ENCODE data around the gene MOK.

Gene MOK

GRCh38 chr14:102213984-102214658 is 90.8 kb downstream of the MOK start:
- Histone ChIP-seq H3K27ac (no peak overlapping the region), H3K36me3 (peaks cover 39% of the 10 kb centered on the region), H3K4me3 (ENCODE audit: low read depth in 1 of 2, low read length in 1 of 2) (no peak overlapping the region), H3K4me1 (ENCODE audit: control insufficient read depth in 1 of 2, insufficient read depth in 1 of 2, low read depth in 1 of 2, low read length in 1 of 2) (peaks cover 20 to 23% of the 10 kb centered on the region in 2 experiments), H3K9me3 (no peaks in the 10 kb centered on the region), H3K27me3 (no peaks in the 10 kb centered on the region)
- TF ChIP-seq CTCF (IDR thresholded peaks at IDR 0.05), result no peak

GRCh38 chr14:102213470-102213869 is 91.5 kb downstream of the MOK start:
- Histone ChIP-seq H3K4me1 (ENCODE audit: control insufficient read depth in 1 of 2, insufficient read depth in 1 of 2, low read depth in 1 of 2, low read length in 1 of 2) (peaks cover 20 to 23% of the 10 kb centered on the region in 2 experiments), H3K36me3 (peaks cover 40% of the 10 kb centered on the region), H3K27ac (no peak overlapping the region), H3K9me3 (no peaks in the 10 kb centered on the region), H3K4me3 (ENCODE audit: low read depth in 1 of 2, low read length in 1 of 2) (no peak overlapping the region), H3K27me3 (no peaks in the 10 kb centered on the region)
- no peak for TF ChIP-seq CTCF (IDR thresholded peaks at IDR 0.05)

DNA sequence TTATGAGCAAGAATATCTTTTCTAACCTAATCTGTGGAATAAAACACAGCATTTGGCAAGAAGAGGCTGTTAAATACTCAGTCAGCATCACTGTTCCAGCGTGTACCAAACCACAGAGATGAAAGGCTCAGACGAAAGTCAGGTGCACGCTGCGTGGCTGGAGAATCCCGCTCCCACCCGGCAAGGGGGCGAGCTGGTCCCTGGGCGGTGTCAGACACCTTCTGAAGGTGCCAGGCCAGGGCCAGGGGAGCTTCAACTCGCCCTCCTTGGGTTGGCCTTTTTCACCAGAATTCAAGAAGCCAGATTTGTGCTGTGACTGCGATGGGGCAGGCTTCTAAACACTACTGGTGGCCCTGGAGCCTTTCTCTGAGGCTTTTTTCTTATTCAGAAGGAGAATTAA is 92.1 kb downstream of the MOK start:
- no peak overlapping the region for H3K4me3 ChIP-seq (ENCODE audit: low read depth in 1 of 2, low read length in 1 of 2)
- TF ChIP-seq CTCF (IDR thresholded peaks at IDR 0.05), result no peak
- no peaks in the 10 kb centered on the region for H3K27me3 ChIP-seq
- no peaks in the 10 kb centered on the region for H3K9me3 ChIP-seq
- no peak overlapping the region for H3K27ac ChIP-seq
- peaks cover 42% of the 10 kb centered on the region for H3K36me3 ChIP-seq
- H3K4me1 ChIP-seq (ENCODE audit: control insufficient read depth in 1 of 2, insufficient read depth in 1 of 2, low read depth in 1 of 2, low read length in 1 of 2), result peaks cover 20 to 23% of the 10 kb centered on the region in 2 experiments

DNA sequence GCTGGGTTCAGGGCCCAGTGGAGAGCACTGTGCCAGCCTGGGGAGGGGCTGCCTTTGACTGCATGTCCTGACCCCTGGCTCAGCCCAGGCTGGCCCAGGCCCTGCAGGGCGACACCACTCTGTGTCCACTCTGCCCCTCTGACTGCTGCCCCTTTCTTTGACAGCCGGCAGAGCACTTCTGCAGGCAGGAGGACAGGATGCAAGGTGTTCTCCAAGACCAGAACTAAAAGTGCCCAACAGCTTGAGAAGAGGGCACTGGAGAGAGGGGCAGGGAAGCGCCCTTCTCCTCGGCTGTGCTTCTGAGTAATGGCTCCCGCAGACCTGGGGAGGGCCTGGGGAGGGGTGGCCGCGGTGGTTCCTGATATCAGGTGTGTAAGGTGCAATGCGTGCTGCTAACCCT is 92.6 kb downstream of the MOK start:
- H3K27me3 ChIP-seq, result no peaks in the 10 kb centered on the region
- peaks cover 40% of the 10 kb centered on the region for H3K36me3 ChIP-seq
- no peak overlapping the region for H3K27ac ChIP-seq
- H3K4me1 ChIP-seq (ENCODE audit: control insufficient read depth in 1 of 2, insufficient read depth in 1 of 2, low read depth in 1 of 2, low read length in 1 of 2), result peaks cover 20 to 23% of the 10 kb centered on the region in 2 experiments
- H3K9me3 ChIP-seq, result no peaks in the 10 kb centered on the region
- no peak for TF ChIP-seq CTCF (IDR thresholded peaks at IDR 0.05)
- no peak overlapping the region for H3K4me3 ChIP-seq (ENCODE audit: low read depth in 1 of 2, low read length in 1 of 2)

GRCh38 chr14:102211240-102211639 is 93.7 kb downstream of the MOK start:
- Histone ChIP-seq H3K4me3 (ENCODE audit: low read depth in 1 of 2, low read length in 1 of 2) (peak overlapping the region; percentile 50 to 51), H3K36me3 (peaks cover 48% of the 10 kb centered on the region)
- no peak for TF ChIP-seq CTCF (IDR thresholded peaks at IDR 0.05)

More at GRCh38 chr14:102211240-102211639, 93.7 kb downstream of the MOK start:
- Histone ChIP-seq H3K27me3 (no peaks in the 10 kb centered on the region), H3K9me3 (no peaks in the 10 kb centered on the region), H3K4me1 (ENCODE audit: control insufficient read depth in 1 of 2, insufficient read depth in 1 of 2, low read depth in 1 of 2, low read length in 1 of 2) (peaks cover 20 to 23% of the 10 kb centered on the region in 2 experiments), H3K27ac (peak overlapping the region; percentile 83)
